ENCODE measurements around the gene DKK3.

DKK3 gene

GRCh38 chr11:11956006-11956405, 52.4 kb downstream of the DKK3 start:
- peaks cover 20% of the 10 kb centered on the region for H3K4me1 Mint-ChIP-seq (ENCODE audit: low read depth)
- no peak overlapping the region for H3K27ac Mint-ChIP-seq
- H3K27me3 Mint-ChIP-seq (ENCODE audit: low read depth) = no peaks in the 10 kb centered on the region
- H3K4me3 Mint-ChIP-seq = no peak overlapping the region
- peaks cover 53% of the 10 kb centered on the region for H3K36me3 Mint-ChIP-seq (ENCODE audit: low read depth)
- no peaks in the 10 kb centered on the region for H3K9me3 Mint-ChIP-seq
- no peak for DNase-seq (ENCODE audit: low spot score)

GRCh38 chr11:11952036-11952435, 56.4 kb downstream of the DKK3 start:
- Mint-ChIP-seq H3K4me3 (no peak overlapping the region), H3K27ac (no peak overlapping the region)

GRCh38 chr11:11949482-11949881, 58.9 kb downstream of the DKK3 start:
- no peak overlapping the region for H3K4me3 Mint-ChIP-seq
- no peaks in the 10 kb centered on the region for H3K9me3 Mint-ChIP-seq
- DNase-seq (ENCODE audit: low spot score) = no peak
- H3K36me3 Mint-ChIP-seq (ENCODE audit: low read depth) = peaks cover 39% of the 10 kb centered on the region
- no peak overlapping the region for H3K27ac Mint-ChIP-seq
- no peaks in the 10 kb centered on the region for H3K27me3 Mint-ChIP-seq (ENCODE audit: low read depth)
- H3K4me1 Mint-ChIP-seq (ENCODE audit: low read depth) = no peaks in the 10 kb centered on the region

More at GRCh38 chr11:11952036-11952435, 56.4 kb downstream of the DKK3 start:
- Mint-ChIP-seq H3K27me3 (ENCODE audit: low read depth) (no peaks in the 10 kb centered on the region), H3K4me1 (ENCODE audit: low read depth) (no peaks in the 10 kb centered on the region), H3K36me3 (ENCODE audit: low read depth) (peaks cover 48% of the 10 kb centered on the region), H3K9me3 (no peaks in the 10 kb centered on the region)
- no peak for DNase-seq (ENCODE audit: low spot score)

- Mint-ChIP-seq H3K4me3 (no peak overlapping the region), H3K36me3 (ENCODE audit: low read depth) (peaks cover 33% of the 10 kb centered on the region), H3K4me1 (ENCODE audit: low read depth) (no peaks in the 10 kb centered on the region), H3K27ac (no peak overlapping the region), H3K27me3 (ENCODE audit: low read depth) (no peaks in the 10 kb centered on the region), H3K9me3 (no peaks in the 10 kb centered on the region)
- no peak for DNase-seq (ENCODE audit: low spot score)
These were observed 60.0 kb downstream of the DKK3 start for GRCh38 chr11:11948242-11948947.

- Mint-ChIP-seq H3K36me3 (ENCODE audit: low read depth) (peaks cover 30% of the 10 kb centered on the region), H3K4me1 (ENCODE audit: low read depth) (no peaks in the 10 kb centered on the region)
- no peak for DNase-seq (ENCODE audit: low spot score)
These were observed 60.6 kb downstream of the DKK3 start for GRCh38 chr11:11947825-11948224.

GRCh38 chr11:11946878-11947277, 61.5 kb downstream of the DKK3 start:
- H3K36me3 Mint-ChIP-seq (ENCODE audit: low read depth) = peaks cover 30% of the 10 kb centered on the region
- no peaks in the 10 kb centered on the region for H3K27me3 Mint-ChIP-seq (ENCODE audit: low read depth)
- H3K9me3 Mint-ChIP-seq = no peaks in the 10 kb centered on the region
- H3K27ac Mint-ChIP-seq = no peak overlapping the region
- DNase-seq (ENCODE audit: low spot score) = no peak
- no peaks in the 10 kb centered on the region for H3K4me1 Mint-ChIP-seq (ENCODE audit: low read depth)
- H3K4me3 Mint-ChIP-seq = no peak overlapping the region

More at GRCh38 chr11:11947825-11948224, 60.6 kb downstream of the DKK3 start:
- H3K27ac Mint-ChIP-seq = no peak overlapping the region
- no peaks in the 10 kb centered on the region for H3K9me3 Mint-ChIP-seq
- H3K27me3 Mint-ChIP-seq (ENCODE audit: low read depth) = no peaks in the 10 kb centered on the region
- H3K4me3 Mint-ChIP-seq = no peak overlapping the region

GRCh38 chr11:11946180-11946579, 62.2 kb downstream of the DKK3 start:
- no peak overlapping the region for H3K27ac Mint-ChIP-seq
- H3K9me3 Mint-ChIP-seq = no peaks in the 10 kb centered on the region
- no peak overlapping the region for H3K4me3 Mint-ChIP-seq
- no peaks in the 10 kb centered on the region for H3K4me1 Mint-ChIP-seq (ENCODE audit: low read depth)
- no peaks in the 10 kb centered on the region for H3K27me3 Mint-ChIP-seq (ENCODE audit: low read depth)
- DNase-seq (ENCODE audit: low spot score) = no peak
- H3K36me3 Mint-ChIP-seq (ENCODE audit: low read depth) = peaks cover 27% of the 10 kb centered on the region

- Mint-ChIP-seq H3K9me3 (no peaks in the 10 kb centered on the region), H3K27ac (no peak overlapping the region), H3K4me1 (ENCODE audit: low read depth) (no peaks in the 10 kb centered on the region), H3K27me3 (ENCODE audit: low read depth) (no peaks in the 10 kb centered on the region), H3K36me3 (ENCODE audit: low read depth) (peaks cover 21% of the 10 kb centered on the region), H3K4me3 (no peak overlapping the region)
- DNase-seq (ENCODE audit: low spot score) = no peak
These were observed 64.0 kb downstream of the DKK3 start for GRCh38 chr11:11944444-11944843.

GRCh38 chr11:11942668-11943067, 65.8 kb downstream of the DKK3 start:
- H3K4me3 Mint-ChIP-seq = no peak overlapping the region

GRCh38 chr11:11940551-11940950, 67.9 kb downstream of the DKK3 start:
- Mint-ChIP-seq H3K4me1 (ENCODE audit: low read depth) (no peaks in the 10 kb centered on the region), H3K27me3 (ENCODE audit: low read depth) (no peaks in the 10 kb centered on the region), H3K27ac (no peak overlapping the region), H3K36me3 (ENCODE audit: low read depth) (peaks cover 38% of the 10 kb centered on the region), H3K4me3 (no peak overlapping the region), H3K9me3 (no peaks in the 10 kb centered on the region)
- DNase-seq (ENCODE audit: low spot score) = no peak

More at GRCh38 chr11:11942668-11943067, 65.8 kb downstream of the DKK3 start:
- no peak for DNase-seq (ENCODE audit: low spot score)
- no peaks in the 10 kb centered on the region for H3K9me3 Mint-ChIP-seq
- H3K4me1 Mint-ChIP-seq (ENCODE audit: low read depth) = no peaks in the 10 kb centered on the region
- no peak overlapping the region for H3K27ac Mint-ChIP-seq
- no peaks in the 10 kb centered on the region for H3K27me3 Mint-ChIP-seq (ENCODE audit: low read depth)
- peaks cover 32% of the 10 kb centered on the region for H3K36me3 Mint-ChIP-seq (ENCODE audit: low read depth)

GRCh38 chr11:11937957-11938356, 70.5 kb downstream of the DKK3 start:
- Mint-ChIP-seq H3K4me3 (no peak overlapping the region), H3K4me1 (ENCODE audit: low read depth) (no peaks in the 10 kb centered on the region), H3K9me3 (no peaks in the 10 kb centered on the region), H3K36me3 (ENCODE audit: low read depth) (peaks cover 51% of the 10 kb centered on the region), H3K27me3 (ENCODE audit: low read depth) (no peaks in the 10 kb centered on the region), H3K27ac (no peak overlapping the region)
- no peak for DNase-seq (ENCODE audit: low spot score)

GRCh38 chr11:11937433-11937832, 71.0 kb downstream of the DKK3 start:
- Mint-ChIP-seq H3K27ac (no peak overlapping the region), H3K4me1 (ENCODE audit: low read depth) (no peaks in the 10 kb centered on the region), H3K4me3 (no peak overlapping the region), H3K27me3 (ENCODE audit: low read depth) (no peaks in the 10 kb centered on the region), H3K36me3 (ENCODE audit: low read depth) (peaks cover 51% of the 10 kb centered on the region), H3K9me3 (no peaks in the 10 kb centered on the region)
- no peak for DNase-seq (ENCODE audit: low spot score)

GRCh38 chr11:11935536-11935935, 72.9 kb downstream of the DKK3 start:
- Mint-ChIP-seq H3K4me3 (no peak overlapping the region), H3K36me3 (ENCODE audit: low read depth) (peaks cover 47% of the 10 kb centered on the region), H3K4me1 (ENCODE audit: low read depth) (no peaks in the 10 kb centered on the region), H3K27ac (no peak overlapping the region), H3K9me3 (no peaks in the 10 kb centered on the region), H3K27me3 (ENCODE audit: low read depth) (no peaks in the 10 kb centered on the region)
- no peak for DNase-seq (ENCODE audit: low spot score)

- Mint-ChIP-seq H3K9me3 (no peaks in the 10 kb centered on the region), H3K4me3 (no peak overlapping the region), H3K36me3 (ENCODE audit: low read depth) (peaks cover 33% of the 10 kb centered on the region), H3K4me1 (ENCODE audit: low read depth) (peaks cover 5% of the 10 kb centered on the region), H3K27me3 (ENCODE audit: low read depth) (no peaks in the 10 kb centered on the region), H3K27ac (no peak overlapping the region)
- DNase-seq (ENCODE audit: low spot score) = no peak
These were observed 76.9 kb downstream of the DKK3 start for GRCh38 chr11:11931461-11932055.

GRCh38 chr11:11929920-11930319, 78.5 kb downstream of the DKK3 start:
- Mint-ChIP-seq H3K27ac (no peak overlapping the region), H3K9me3 (no peaks in the 10 kb centered on the region), H3K4me3 (no peak overlapping the region), H3K27me3 (ENCODE audit: low read depth) (no peaks in the 10 kb centered on the region), H3K4me1 (ENCODE audit: low read depth) (peaks cover 12% of the 10 kb centered on the region), H3K36me3 (ENCODE audit: low read depth) (peaks cover 41% of the 10 kb centered on the region)
- no peak for DNase-seq (ENCODE audit: low spot score)
